Activated CD4-positive, CD25-positive, alpha-beta regulatory T cell (primary cell): Measurements from ENCODE around the gene FCMR.

Experiments used
- DNase-seq, 4 experiments: peaks; one replicate each; lab custom pipeline; 2025; lab: John Stamatoyannopoulos, UW

The FCMR gene, protein sequence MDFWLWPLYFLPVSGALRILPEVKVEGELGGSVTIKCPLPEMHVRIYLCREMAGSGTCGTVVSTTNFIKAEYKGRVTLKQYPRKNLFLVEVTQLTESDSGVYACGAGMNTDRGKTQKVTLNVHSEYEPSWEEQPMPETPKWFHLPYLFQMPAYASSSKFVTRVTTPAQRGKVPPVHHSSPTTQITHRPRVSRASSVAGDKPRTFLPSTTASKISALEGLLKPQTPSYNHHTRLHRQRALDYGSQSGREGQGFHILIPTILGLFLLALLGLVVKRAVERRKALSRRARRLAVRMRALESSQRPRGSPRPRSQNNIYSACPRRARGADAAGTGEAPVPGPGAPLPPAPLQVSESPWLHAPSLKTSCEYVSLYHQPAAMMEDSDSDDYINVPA

GRCh38 chr1:206921772-206922265 lies at the start of gene FCMR:
TSS of gene FCMR (minus strand) at chr1:206921941. CDS start at chr1:206921854, 87 bp downstream.
- DNase-seq = peak in 1 of 4 experiments; percentile 24

DNA sequence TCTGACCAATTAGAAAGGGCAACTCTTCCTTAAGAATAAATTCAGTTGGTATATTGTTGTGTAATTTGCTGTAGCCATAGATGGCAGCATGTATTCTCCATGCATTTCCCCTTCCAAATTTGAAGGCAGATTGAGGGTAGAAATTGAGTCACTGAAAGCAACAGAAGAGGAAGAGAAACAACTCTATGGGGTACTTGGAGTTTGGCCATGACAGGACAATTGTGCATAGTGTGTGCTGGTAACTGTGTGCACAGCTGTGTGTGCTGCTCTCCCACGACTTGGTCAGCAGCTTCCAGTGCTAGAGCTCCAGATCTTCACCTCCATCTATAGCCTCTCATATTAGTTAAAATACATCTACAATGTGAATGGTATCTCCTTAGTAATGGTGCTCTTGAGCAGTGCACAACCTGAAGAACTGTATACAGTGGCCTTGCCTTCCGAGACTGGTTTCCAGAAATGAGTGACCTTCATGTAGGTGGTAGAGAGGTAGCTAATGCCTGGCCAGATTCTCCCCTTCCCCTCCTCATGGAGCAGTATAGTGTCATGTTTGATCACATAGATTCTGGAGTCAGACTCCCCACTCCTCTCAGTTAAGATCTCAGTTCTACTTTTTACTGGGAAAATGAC lies 49.4 kb upstream of the FCMR start:
- no peak for DNase-seq

- no peak for DNase-seq
Observed at GRCh38 chr1:206970446-206970845, 48.7 kb upstream of the FCMR start, which contains the start of gene FCAMR. TSS of gene FCAMR (minus strand) at chr1:206970460. CDS start at chr1:206970125, 335 bp downstream.

- DNase-seq = no peak
Observed at GRCh38 chr1:206969090-206969489, 47.3 kb upstream of the FCMR start.

- no peak for DNase-seq
Observed at GRCh38 chr1:206967096-206967849, 45.5 kb upstream of the FCMR start.

GRCh38 chr1:206965781-206966180 lies 44.0 kb upstream of the FCMR start:
- DNase-seq = no peak

DNA sequence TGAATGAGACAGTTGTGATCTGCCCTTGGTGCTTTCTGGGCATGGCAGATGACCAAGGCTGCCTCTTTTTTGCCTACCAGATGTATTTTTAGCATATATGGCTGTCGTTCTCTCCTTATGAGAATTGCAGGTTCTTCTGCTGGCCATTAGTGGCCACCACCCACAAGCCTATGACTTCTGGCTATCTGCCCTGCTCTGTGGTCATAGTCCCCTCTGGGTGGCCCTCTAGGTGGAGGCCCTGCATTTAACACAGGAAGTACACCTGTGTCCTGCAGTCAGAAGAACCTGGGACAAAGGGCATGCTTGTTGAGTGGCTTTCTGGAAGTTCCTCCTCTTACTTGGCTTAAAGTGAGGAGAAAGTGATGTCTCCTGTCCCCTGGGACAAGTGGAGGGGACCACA lies 42.0 kb upstream of the FCMR start:
- no peak for DNase-seq

DNA sequence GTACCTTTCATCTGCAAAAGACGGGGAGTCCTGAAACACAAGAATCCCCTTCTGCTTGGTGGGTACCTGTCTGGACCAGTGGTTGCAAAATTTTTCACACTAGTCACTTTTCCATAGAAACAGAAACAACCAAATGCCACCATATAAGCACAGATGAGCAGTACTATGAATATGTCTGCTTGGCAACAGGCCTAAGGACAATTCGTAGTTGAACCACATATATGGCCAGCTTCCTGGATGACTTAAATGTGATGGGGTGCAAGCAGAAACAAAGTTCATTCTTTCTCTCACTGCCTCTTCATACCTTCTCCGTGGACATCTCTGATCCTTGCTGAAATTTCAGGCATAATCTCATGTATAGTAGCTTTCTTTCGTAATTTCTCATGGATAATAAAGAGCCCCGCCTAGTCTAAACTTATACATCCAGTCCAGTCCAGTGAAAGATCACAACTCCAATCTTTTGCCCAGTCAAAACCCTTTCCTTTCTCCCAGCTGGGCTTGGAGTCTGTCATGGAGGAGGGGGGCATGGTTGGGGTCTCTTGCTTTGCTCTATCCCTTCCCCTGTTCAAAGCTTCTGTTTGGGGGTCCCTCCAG lies 41.5 kb upstream of the FCMR start:
- DNase-seq = no peak

GRCh38 chr1:206962272-206962671 lies 40.5 kb upstream of the FCMR start:
- no peak for DNase-seq

DNA sequence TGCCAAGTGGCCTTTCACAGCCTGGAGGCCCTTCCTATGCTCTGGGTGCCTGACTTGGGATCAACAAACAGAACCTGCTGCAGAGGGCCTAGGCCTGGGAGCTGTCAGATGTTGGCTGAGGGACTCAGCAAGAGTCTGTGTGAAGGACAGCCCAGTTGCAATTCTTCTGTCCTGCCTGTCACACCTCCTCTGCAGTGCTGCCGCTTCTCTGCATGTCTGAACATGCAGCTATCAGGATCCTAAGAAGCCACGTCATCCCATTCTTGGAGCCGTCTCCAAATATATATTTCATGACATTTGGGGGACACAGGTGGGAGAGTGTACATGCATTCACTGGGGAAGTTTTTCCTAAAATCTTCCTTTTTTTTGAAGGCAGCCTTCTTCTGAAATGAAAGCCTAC lies 39.9 kb upstream of the FCMR start:
- no peak for DNase-seq

GRCh38 chr1:206960676-206961386 lies 39.1 kb upstream of the FCMR start:
- DNase-seq = no peak

- no peak for DNase-seq
Observed at GRCh38 chr1:206958144-206958543, 36.4 kb upstream of the FCMR start.

- no peak for DNase-seq
Observed at GRCh38 chr1:206957639-206958038, 35.9 kb upstream of the FCMR start.

GRCh38 chr1:206955476-206956451 lies 34.0 kb upstream of the FCMR start:
- DNase-seq = no peak

GRCh38 chr1:206954459-206955342 lies 33.0 kb upstream of the FCMR start:
- DNase-seq = no peak

DNA sequence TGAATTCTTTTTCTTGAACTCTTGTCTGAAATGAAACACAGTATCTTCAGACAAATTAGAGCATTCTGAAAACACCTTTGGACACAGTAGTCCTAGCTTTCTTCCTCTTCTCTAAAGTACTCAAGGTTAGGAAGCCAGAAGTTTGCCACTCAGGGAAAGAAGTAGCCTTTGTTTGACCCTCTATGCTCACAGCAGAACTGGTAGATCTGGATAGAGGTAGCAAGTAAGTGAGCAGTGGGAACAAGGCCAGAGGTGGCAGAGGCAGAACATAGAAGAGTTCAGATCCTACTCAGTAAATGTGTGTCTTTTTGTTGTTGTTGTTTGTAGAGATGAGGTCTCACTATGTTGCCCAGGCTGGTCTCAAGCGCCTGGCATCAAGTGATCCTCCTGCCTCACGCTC lies 31.9 kb upstream of the FCMR start:
- DNase-seq = no peak

GRCh38 chr1:206953126-206953525 lies 31.4 kb upstream of the FCMR start:
- DNase-seq = no peak

GRCh38 chr1:206952171-206952570 lies 30.4 kb upstream of the FCMR start:
- no peak for DNase-seq
